Upper lobe of left lung (tissue), 6 donors: ENCODE measurements around the gene TOMM40. TPM values are rescaled to one million over a fixed set of nuclear protein-coding genes. Genes with fewer than 3 reads are reported as not detected.
"Not testable (repeated sequence)": the region's sequence is repeated elsewhere in the genome, so short reads cannot be mapped to it uniquely, and the experiment has no call there.

Experiments used
- ATAC-seq, 2 donors: fragments of 200-7000 bp; cut with Tn5 transposase; one replicate each; pipeline ENCODE4 v1.9.1; 2022; ENCODE audit warnings: mild to moderate bottlenecking in 2 of 2, moderate library complexity in 2 of 2; ENCODE audit not compliant: low FRiP score in 2 of 2
- DNase-seq, 2 donors: peaks; one replicate each; pipeline ENCODE4 v3.0.0-alpha.2; 2019 to 2020
- H3K27ac ChIP-seq, 4 donors: fragments of 200-600 bp; sonication (generic); one replicate each; pipeline ENCODE4 v1.5.1; 2016 to 2019
- H3K27me3 ChIP-seq, 4 donors: fragments of 200-600 bp; sonication (generic); one replicate each; pipeline ENCODE4 v1.5.1; 2017 to 2019
- H3K36me3 ChIP-seq, 4 donors: fragments of 200-600 bp; sonication (generic); one replicate each; pipeline ENCODE4 v1.5.1; 2016 to 2019
- H3K4me1 ChIP-seq, 4 donors: fragments of 200-600 bp; sonication (generic); one replicate each; pipeline ENCODE4 v1.5.1; 2018 to 2019
- H3K4me3 ChIP-seq, 4 donors: fragments of 200-600 bp; sonication (generic); one replicate each; pipeline ENCODE4 v1.5.1; 2017 to 2019; ENCODE audit warnings: mild to moderate bottlenecking in 2 of 4, moderate library complexity in 1 of 4
- H3K9me3 ChIP-seq, 4 donors: fragments of 200-600 bp; sonication (generic); one replicate each; pipeline ENCODE4 v1.5.1; 2018 to 2019
- EP300 ChIP-seq, 4 donors: sonication (generic); formaldehyde crosslinking; IDR thresholded peaks; one replicate each; pipeline ENCODE4 v1.5.1; 2017; ENCODE audit warnings: antibody characterized with exemption in 4 of 4, control low read depth in 2 of 4
- POLR2A ChIP-seq, 4 donors: fragments of 450-650 bp; IDR thresholded peaks; one replicate each; pipeline ENCODE4 v1.5.1; 2016 to 2017; ENCODE audit warnings: antibody characterized with exemption in 4 of 4, mild to moderate bottlenecking in 2 of 4
- POLR2AphosphoS5 ChIP-seq, 2 donors: sonication (generic); formaldehyde crosslinking; IDR thresholded peaks; one replicate each; pipeline ENCODE4 v1.5.1; 2017; ENCODE audit warnings: antibody characterized with exemption in 2 of 2
- WGBS, 2 donors: methylation state at CpG; one replicate each; pipeline ENCODE4 v1.1.5; 2017 to 2018; 5-methylcytosine and 5-hydroxymethylcytosine counted together
- total RNA-seq, 6 donors: library from RNA; depleted of rRNA in 4 of 6; stranded (reverse); fragments of >200 nt in 4 of 6; gene quantifications; one replicate each; pipeline versions ENCODE4 v1.1.0 to v1.2.1, GENCODE V29; 2016 to 2021
- TF ChIP-seq, protein P1 (sequence below), 6 experiments: fragments of 450-650 bp in 4 of 6; fragments of 200-600 bp in 2 of 6; sonication (generic) in 2 of 6; IDR thresholded peaks; one replicate each; pipeline ENCODE4 v1.5.1; 2016 to 2019; ENCODE audit warnings: antibody characterized with exemption in 6 of 6
- donor health status: DM: no; HTN: no; CAD: no; lungs with moderate emphysema.
- donor health status: DM: no; HTN: yes; CAD: no; lungs with severe emphysema.

The TOMM40 gene
- total RNA-seq, 6 donors from 2014 or later = 26.6 to 88.3 (median 58.1) TPM

DNA sequence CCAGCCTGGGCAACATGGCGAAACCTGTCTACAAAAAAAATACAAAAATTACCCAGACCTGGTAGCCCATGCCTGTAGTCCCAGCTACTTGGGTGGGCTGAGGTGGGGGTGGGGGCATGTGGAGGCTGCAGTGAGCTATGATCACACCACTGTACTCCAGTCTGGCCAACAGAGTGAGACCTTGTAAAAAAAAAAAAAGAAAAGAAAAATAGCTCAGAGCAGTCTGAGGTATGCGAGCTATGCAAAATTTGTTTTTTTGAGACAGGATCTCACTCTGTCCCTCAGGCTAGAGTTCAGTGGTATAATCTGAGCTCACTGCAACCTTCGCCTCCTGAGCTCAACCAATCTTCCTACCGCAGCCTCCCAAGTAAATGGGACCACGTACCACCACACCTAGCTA, 7.1 kb upstream of the TOMM40 start:
- TF ChIP-seq, protein P1, sequence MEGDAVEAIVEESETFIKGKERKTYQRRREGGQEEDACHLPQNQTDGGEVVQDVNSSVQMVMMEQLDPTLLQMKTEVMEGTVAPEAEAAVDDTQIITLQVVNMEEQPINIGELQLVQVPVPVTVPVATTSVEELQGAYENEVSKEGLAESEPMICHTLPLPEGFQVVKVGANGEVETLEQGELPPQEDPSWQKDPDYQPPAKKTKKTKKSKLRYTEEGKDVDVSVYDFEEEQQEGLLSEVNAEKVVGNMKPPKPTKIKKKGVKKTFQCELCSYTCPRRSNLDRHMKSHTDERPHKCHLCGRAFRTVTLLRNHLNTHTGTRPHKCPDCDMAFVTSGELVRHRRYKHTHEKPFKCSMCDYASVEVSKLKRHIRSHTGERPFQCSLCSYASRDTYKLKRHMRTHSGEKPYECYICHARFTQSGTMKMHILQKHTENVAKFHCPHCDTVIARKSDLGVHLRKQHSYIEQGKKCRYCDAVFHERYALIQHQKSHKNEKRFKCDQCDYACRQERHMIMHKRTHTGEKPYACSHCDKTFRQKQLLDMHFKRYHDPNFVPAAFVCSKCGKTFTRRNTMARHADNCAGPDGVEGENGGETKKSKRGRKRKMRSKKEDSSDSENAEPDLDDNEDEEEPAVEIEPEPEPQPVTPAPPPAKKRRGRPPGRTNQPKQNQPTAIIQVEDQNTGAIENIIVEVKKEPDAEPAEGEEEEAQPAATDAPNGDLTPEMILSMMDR (IDR thresholded peaks at IDR 0.05) = no peak
- TF ChIP-seq POLR2A (IDR thresholded peaks at IDR 0.05) (no peak), POLR2AphosphoS5 (IDR thresholded peaks at IDR 0.05) (no peak), EP300 (IDR thresholded peaks at IDR 0.05) (no peak)
- no peak overlapping the region for H3K27ac ChIP-seq
- peaks cover 0 to 5% (median 0%) of the 10 kb centered on the region in 4 donors for H3K4me1 ChIP-seq

DNA sequence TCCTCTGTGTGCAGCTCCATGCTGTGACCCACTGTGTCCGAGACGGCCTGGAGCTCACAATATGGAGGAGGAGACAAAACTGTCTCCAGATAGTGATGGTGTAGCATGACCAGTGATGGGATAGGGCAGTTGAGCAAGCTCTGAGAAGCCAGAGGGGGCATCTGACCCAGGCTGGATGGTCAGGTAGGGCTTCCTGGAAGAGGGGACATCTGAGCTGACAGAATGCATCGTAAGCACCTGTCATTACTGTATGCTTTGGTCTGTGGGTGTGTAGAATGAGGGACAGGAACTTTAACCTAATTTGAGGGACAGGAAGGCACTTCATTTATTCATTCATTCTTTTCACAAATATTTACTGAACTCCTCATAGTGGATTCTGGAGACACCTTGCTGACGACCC, 6.5 kb upstream of the TOMM40 start:
- H3K27ac ChIP-seq = no peak overlapping the region
- peaks cover 1 to 6% (median 2%) of the 10 kb centered on the region in 4 donors for H3K4me1 ChIP-seq
- no peaks in the 10 kb centered on the region for H3K9me3 ChIP-seq
- TF ChIP-seq POLR2A (IDR thresholded peaks at IDR 0.05) = no peak
- TF ChIP-seq POLR2AphosphoS5 (IDR thresholded peaks at IDR 0.05) = no peak
- 79 to 86% methylated on average over 4 of the region's 4 CpGs for WGBS, 2 donors
- DNase-seq (no peak), ATAC-seq (no peak)
- no peaks in the 10 kb centered on the region for H3K27me3 ChIP-seq
- peaks cover 0 to 57% (median 42%) of the 10 kb centered on the region in 4 donors for H3K36me3 ChIP-seq
- no peak overlapping the region for H3K4me3 ChIP-seq

More for the DNA sequence above, 7.1 kb upstream of the TOMM40 start:
- no peak for ATAC-seq
- WGBS, 2 donors = 94% methylated on average over 5 of the region's 5 CpGs
- Histone ChIP-seq H3K4me3 (no peak overlapping the region), H3K27me3 (no peaks in the 10 kb centered on the region), H3K9me3 (no peaks in the 10 kb centered on the region), H3K36me3 (peaks cover 0 to 60% (median 42%) of the 10 kb centered on the region in 4 donors)
- DNase-seq = no peak

DNA sequence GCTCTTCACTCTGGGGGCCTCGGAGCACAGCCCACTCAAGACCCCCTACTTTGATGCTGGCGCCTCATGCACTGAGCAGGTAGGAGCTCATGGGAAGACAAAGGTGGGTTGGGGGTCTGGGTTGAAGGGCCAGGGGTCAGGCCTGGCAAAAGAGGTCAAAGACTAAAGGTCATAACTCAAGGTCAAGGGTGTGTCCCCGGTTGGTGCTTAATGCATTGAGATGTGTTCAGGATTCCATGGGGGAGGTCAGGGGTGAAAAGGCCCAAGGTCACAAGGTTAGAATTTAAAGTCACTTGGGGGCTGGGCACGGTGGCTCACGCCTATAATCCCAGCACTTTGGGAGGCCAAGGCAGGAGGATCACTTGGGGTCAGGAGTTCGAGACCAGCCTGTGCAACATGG, 4.9 kb upstream of the TOMM40 start:
- 91 to 96% methylated on average over 6 of the region's 6 CpGs for WGBS, 2 donors
- peaks cover 7 to 9% (median 8%) of the 10 kb centered on the region in 4 donors for H3K4me1 ChIP-seq
- no peaks in the 10 kb centered on the region for H3K27me3 ChIP-seq
- no peak overlapping the region for H3K27ac ChIP-seq
- no peak for DNase-seq
- no peak for ATAC-seq
- H3K36me3 ChIP-seq = peaks cover 0 to 53% (median 42%) of the 10 kb centered on the region in 4 donors
- H3K9me3 ChIP-seq = no peaks in the 10 kb centered on the region
- H3K4me3 ChIP-seq = no peak overlapping the region
- TF ChIP-seq EP300 (IDR thresholded peaks at IDR 0.05) (no peak), POLR2AphosphoS5 (IDR thresholded peaks at IDR 0.05) (no peak), POLR2A (IDR thresholded peaks at IDR 0.05) (no peak)
- TF ChIP-seq, protein P1 (IDR thresholded peaks at IDR 0.05) = no peak

DNA sequence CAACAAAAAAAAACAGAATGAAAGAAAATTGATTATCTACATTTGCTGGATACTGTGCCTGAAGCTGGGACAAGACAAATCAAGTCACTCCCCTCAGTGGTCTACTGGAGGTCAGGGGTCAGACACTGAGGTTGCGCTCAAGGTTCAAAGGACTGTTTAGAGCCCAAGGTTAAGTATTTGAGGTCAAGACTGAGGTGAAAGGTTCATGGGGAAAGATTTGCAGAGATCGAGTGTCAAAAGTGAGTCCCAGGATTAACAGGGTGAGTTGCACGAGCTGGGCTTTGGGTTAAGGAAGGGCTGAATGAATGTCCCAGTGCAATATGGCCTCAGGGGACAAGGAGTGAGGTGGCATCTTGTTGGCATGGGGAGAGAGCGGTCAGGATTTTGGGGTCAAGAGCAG, 3.4 kb upstream of the TOMM40 start:
- ATAC-seq (no peak), DNase-seq (no peak)
- H3K27ac ChIP-seq = no peak overlapping the region
- peaks cover 0 to 54% (median 42%) of the 10 kb centered on the region in 4 donors for H3K36me3 ChIP-seq
- 93 to 95% methylated on average over 4 of the region's 4 CpGs for WGBS, 2 donors
- H3K4me1 ChIP-seq = peaks cover 19 to 24% (median 20%) of the 10 kb centered on the region in 4 donors
- TF ChIP-seq, protein P1 (IDR thresholded peaks at IDR 0.05) = no peak
- TF ChIP-seq EP300 (IDR thresholded peaks at IDR 0.05) = no peak
- no peak for TF ChIP-seq POLR2A (IDR thresholded peaks at IDR 0.05)
- no peak for TF ChIP-seq POLR2AphosphoS5 (IDR thresholded peaks at IDR 0.05)
- no peaks in the 10 kb centered on the region for H3K9me3 ChIP-seq
- H3K27me3 ChIP-seq = no peaks in the 10 kb centered on the region
- H3K4me3 ChIP-seq = no peak overlapping the region

DNA sequence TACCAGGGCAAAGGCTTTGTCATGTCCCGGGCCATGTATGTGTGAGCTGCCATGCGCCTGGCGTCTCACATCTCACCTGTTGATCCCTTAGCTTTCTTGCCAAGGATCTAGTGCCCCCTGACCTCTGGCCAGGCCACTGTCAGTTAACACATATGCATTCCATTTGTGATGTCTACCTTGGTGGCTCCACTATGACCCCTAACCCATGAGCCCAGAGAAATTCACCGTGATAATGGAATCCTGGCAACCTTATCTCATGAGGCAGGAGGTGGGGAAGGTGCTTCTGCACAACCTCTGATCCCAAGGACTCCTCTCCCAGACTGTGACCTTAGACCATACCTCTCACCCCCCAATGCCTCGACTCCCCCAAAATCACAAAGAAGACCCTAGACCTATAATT, 2.7 kb upstream of the TOMM40 start:
- H3K36me3 ChIP-seq = peaks cover 0 to 54% (median 43%) of the 10 kb centered on the region in 4 donors
- H3K27me3 ChIP-seq, DNase-seq, ATAC-seq, H3K9me3 ChIP-seq, H3K4me3 ChIP-seq, H3K27ac ChIP-seq: not testable (repeated sequence)
- WGBS, 2 donors = 92% methylated on average over 2 to 5 of the region's 5 CpGs
- H3K4me1 ChIP-seq = peaks cover 20 to 31% (median 21%) of the 10 kb centered on the region in 4 donors

DNA sequence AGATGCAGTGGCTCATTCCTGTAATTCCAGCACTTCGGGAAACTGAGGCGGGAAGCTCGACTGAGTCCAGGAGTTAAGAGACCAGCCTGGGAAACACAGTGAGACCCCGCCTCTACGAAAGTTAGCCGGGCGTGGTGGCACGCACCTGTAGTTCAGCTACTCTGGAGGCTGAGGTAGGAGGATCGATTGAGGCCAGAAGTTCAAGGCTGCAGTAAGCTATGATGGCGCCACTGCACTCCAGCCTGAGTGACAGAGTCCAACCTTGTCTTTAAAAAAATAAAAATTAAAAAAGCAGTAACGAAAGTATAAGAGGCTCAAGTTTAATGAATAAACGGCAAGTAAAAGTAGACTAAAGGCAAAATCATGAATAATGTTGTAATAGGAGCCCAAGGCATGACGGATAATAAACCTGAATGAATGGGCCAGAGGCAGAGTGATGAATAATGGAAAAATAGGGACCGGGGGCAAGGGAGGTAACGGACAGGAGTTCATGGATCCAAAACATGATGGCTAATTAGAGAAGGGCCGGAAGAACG, 1.2 kb upstream of the TOMM40 start:
- ATAC-seq = no peak
- TF ChIP-seq, protein P1 (IDR thresholded peaks at IDR 0.05) = no peak
- no peak for TF ChIP-seq POLR2A (IDR thresholded peaks at IDR 0.05)
- no peak for TF ChIP-seq POLR2AphosphoS5 (IDR thresholded peaks at IDR 0.05)
- TF ChIP-seq EP300 (IDR thresholded peaks at IDR 0.05) = no peak
- H3K27me3 ChIP-seq = no peaks in the 10 kb centered on the region
- peaks cover 20 to 32% (median 21%) of the 10 kb centered on the region in 4 donors for H3K4me1 ChIP-seq
- DNase-seq = no peak
- H3K36me3 ChIP-seq = peaks cover 0 to 57% (median 50%) of the 10 kb centered on the region in 4 donors
- no peaks in the 10 kb centered on the region for H3K9me3 ChIP-seq
- WGBS, 2 donors = 59 to 61% methylated on average over 17 of the region's 17 CpGs
- peak overlapping the region in 3 of 4 donors; percentile 99 to 100 (median 99) for H3K4me3 ChIP-seq
- H3K27ac ChIP-seq = peak overlapping the region in 3 of 4 donors; percentile 88 to 98 (median 91)
